ENCODE measurements around the gene KAT5. TPM values are rescaled to one million over a fixed set of nuclear protein-coding genes. Genes with fewer than 3 reads are reported as not detected.

The KAT5 gene
- total and polyA plus RNA-seq, 2 of the 4 experiments (the other 2 are of a cell fraction), result 33.3 to 34.2 TPM

DNA sequence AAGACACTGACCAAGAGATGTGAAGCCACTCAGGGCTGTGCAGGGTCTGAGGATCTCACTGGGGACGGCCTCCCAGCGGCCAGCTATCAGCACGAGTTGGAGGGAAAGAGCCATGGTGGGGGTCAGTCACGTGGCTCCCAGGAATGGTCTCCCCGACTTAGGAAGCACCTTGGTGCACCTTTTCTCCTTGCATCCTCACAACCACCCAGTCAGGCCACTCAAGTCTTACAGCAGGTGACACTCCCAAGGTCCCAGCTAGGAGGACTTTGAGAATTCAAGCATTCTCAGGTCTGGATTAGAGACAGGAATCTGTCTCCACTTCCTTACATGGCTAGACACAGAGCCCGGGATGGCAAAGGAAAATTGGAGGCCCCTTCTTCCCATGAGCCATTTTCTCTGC, 5.9 kb downstream of the KAT5 start:
- Histone ChIP-seq H3K27me3 (ENCODE audit: control insufficient read depth, insufficient read depth, low read length) (no peaks in the 10 kb centered on the region), H2BK120ac (ENCODE audit: low read depth, low read length) (no peak overlapping the region), H3K4me2 (ENCODE audit: low read depth, low read length) (no peak overlapping the region), H4K8ac (ENCODE audit: low read depth in 2 of 2, low read length in 2 of 2) (no peak overlapping the region), H3K27ac (ENCODE audit: insufficient read depth, low read length) (no peak overlapping the region), H4K91ac (ENCODE audit: insufficient read depth, low read depth, low read length) (no peak overlapping the region), H3K36me3 (ENCODE audit: control insufficient read depth, insufficient read depth, low read length) (peaks cover 53% of the 10 kb centered on the region), H4K5ac (ENCODE audit: low read depth, low read length) (no peak overlapping the region), H3K18ac (ENCODE audit: low read depth, low read length) (no peak overlapping the region), H3K79me1 (ENCODE audit: low read depth in 1 of 2, low read length in 2 of 2) (peaks cover 27 to 66% of the 10 kb centered on the region in 2 experiments), H2AK5ac (ENCODE audit: low read depth, low read length) (no peak overlapping the region), H3K4me1 (ENCODE audit: control insufficient read depth, insufficient read depth, low read length) (peaks cover 6% of the 10 kb centered on the region; the same call in 1 of the 2 replicates), H3K4me3 (ENCODE audit: insufficient read depth, low read depth, low read length) (no peak overlapping the region), H4K20me1 (ENCODE audit: insufficient read depth, low read length) (peaks cover 26% of the 10 kb centered on the region), H3K9me1 (ENCODE audit: insufficient read depth, low read length) (peaks cover 5% of the 10 kb centered on the region; the same call in 1 of the 2 replicates), H2BK20ac (ENCODE audit: low read depth, low read length) (no peak overlapping the region), H3K56ac (ENCODE audit: extremely low read depth, insufficient read depth, low read length) (no peak overlapping the region), H3K14ac (replicated peaks; ENCODE audit: low read depth, low read length) (no peak overlapping the region), H2AK9ac (replicated peaks; ENCODE audit: low read depth, low read length, poor library complexity) (no peak overlapping the region), H3K23ac (ENCODE audit: low read depth, low read length) (no peak overlapping the region), H3K4ac (ENCODE audit: low read depth, low read length) (no peak overlapping the region), H3K9ac (ENCODE audit: low read depth, low read length) (no peak overlapping the region; the same call in 1 of the 2 replicates), H2BK5ac (ENCODE audit: low read depth, low read length, poor library complexity, severe bottlenecking) (no peak overlapping the region), H3K9me3 (ENCODE audit: control insufficient read depth, insufficient read depth, low read length) (no peaks in the 10 kb centered on the region), H2BK15ac (ENCODE audit: low read depth, low read length) (no peak overlapping the region), H2AFZ (replicated peaks; ENCODE audit: low read length, poor library complexity) (no peak overlapping the region)
- ATAC-seq (ENCODE audit: low read depth) (no peak), DNase-seq (no peak)
- 80% methylated on average over 1 of the region's 6 CpGs; no CpG with 5 or more reads in 1 of the 2 experiments for WGBS, 2 experiments (ENCODE audit: extremely low coverage in 2 of 2, insufficient read length in 1 of 2)
- no peak for TF ChIP-seq BHLHE40 (IDR thresholded peaks at IDR 0.05; ENCODE audit: low read depth, low read length)
- TF ChIP-seq FOS (IDR thresholded peaks at IDR 0.05; ENCODE audit: low read depth, low read length), result no peak
- no peak for TF ChIP-seq RFX5 (IDR thresholded peaks at IDR 0.05; ENCODE audit: low read depth, low read length)
- TF ChIP-seq CEBPB (IDR thresholded peaks at IDR 0.05; ENCODE audit: low read depth, low read length), result no peak
- TF ChIP-seq, protein P1, sequence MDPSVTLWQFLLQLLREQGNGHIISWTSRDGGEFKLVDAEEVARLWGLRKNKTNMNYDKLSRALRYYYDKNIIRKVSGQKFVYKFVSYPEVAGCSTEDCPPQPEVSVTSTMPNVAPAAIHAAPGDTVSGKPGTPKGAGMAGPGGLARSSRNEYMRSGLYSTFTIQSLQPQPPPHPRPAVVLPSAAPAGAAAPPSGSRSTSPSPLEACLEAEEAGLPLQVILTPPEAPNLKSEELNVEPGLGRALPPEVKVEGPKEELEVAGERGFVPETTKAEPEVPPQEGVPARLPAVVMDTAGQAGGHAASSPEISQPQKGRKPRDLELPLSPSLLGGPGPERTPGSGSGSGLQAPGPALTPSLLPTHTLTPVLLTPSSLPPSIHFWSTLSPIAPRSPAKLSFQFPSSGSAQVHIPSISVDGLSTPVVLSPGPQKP (IDR thresholded peaks at IDR 0.05; ENCODE audit: borderline replicate concordance, low read depth, low read length), result no peak
- TF ChIP-seq MAZ (IDR thresholded peaks at IDR 0.05; ENCODE audit: borderline replicate concordance, low read depth, low read length), result no peak
- no peak for TF ChIP-seq SMC3 (IDR thresholded peaks at IDR 0.05; ENCODE audit: low read depth, low read length)
- no peak for TF ChIP-seq RCOR1 (IDR thresholded peaks at IDR 0.05; ENCODE audit: insufficient replicate concordance, low read length)
- TF ChIP-seq, protein P2, sequence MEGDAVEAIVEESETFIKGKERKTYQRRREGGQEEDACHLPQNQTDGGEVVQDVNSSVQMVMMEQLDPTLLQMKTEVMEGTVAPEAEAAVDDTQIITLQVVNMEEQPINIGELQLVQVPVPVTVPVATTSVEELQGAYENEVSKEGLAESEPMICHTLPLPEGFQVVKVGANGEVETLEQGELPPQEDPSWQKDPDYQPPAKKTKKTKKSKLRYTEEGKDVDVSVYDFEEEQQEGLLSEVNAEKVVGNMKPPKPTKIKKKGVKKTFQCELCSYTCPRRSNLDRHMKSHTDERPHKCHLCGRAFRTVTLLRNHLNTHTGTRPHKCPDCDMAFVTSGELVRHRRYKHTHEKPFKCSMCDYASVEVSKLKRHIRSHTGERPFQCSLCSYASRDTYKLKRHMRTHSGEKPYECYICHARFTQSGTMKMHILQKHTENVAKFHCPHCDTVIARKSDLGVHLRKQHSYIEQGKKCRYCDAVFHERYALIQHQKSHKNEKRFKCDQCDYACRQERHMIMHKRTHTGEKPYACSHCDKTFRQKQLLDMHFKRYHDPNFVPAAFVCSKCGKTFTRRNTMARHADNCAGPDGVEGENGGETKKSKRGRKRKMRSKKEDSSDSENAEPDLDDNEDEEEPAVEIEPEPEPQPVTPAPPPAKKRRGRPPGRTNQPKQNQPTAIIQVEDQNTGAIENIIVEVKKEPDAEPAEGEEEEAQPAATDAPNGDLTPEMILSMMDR (conservative IDR thresholded peaks at IDR 0.05; ENCODE audit: low read depth, low read length), result no peak
- no peak for TF ChIP-seq MXI1 (IDR thresholded peaks at IDR 0.05; ENCODE audit: borderline replicate concordance, low read depth, low read length)
- no peak for TF ChIP-seq CHD1 (IDR thresholded peaks at IDR 0.05; ENCODE audit: low read depth, low read length)
- TF ChIP-seq, protein P3, sequence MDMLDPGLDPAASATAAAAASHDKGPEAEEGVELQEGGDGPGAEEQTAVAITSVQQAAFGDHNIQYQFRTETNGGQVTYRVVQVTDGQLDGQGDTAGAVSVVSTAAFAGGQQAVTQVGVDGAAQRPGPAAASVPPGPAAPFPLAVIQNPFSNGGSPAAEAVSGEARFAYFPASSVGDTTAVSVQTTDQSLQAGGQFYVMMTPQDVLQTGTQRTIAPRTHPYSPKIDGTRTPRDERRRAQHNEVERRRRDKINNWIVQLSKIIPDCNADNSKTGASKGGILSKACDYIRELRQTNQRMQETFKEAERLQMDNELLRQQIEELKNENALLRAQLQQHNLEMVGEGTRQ (IDR thresholded peaks at IDR 0.05; ENCODE audit: low read depth, low read length), result no peak
- no peak for TF ChIP-seq RAD21 (IDR thresholded peaks at IDR 0.05; ENCODE audit: low read length)
- no peak for TF ChIP-seq NFE2L2 (IDR thresholded peaks at IDR 0.05; ENCODE audit: low read depth, low read length)
- no peak for TF ChIP-seq POLR2A (IDR thresholded peaks at IDR 0.05; ENCODE audit: low read depth, low read length)
- TF ChIP-seq MAFK (IDR thresholded peaks at IDR 0.05; ENCODE audit: low read depth, low read length), result no peak
- dilution Hi-C loops (cut with HindIII; ENCODE audit: low sequenced_read_pairs, unreplicated experiment) (no loop called here), intact Hi-C loops (cut with micrococcal nuclease) (no loop called here), in situ Hi-C loops (cut with MboI; ENCODE audit: low sequenced_read_pairs) (loop anchor here (10.0 kb wide), 1 partner anchor 267 kb away; no protein-coding TSS in a partner anchor)
- ChIA-PET CTCF (no interaction called here), POLR2A (ENCODE audit: unreplicated experiment) (interaction anchor here (0.5 kb wide), 1 partner anchor 20 kb away, joined by 3 read pairs; no protein-coding TSS in a partner anchor)
- no TSS peak for BruUV-seq (replicated peaks)
